Fibroblast of gingiva (primary cell): ENCODE measurements around the gene CPN2.

ENCODE experiments used
- DNase-seq: peaks from one replicate; pipeline ENCODE4 v3.0.0-alpha.2; 2011; ENCODE audit warnings: low read depth

The CPN2 gene

GRCh38 chr3:194381460-194381875, 30.3 kb upstream of the CPN2 start:
- no peak for DNase-seq

GRCh38 chr3:194380326-194380725, 29.2 kb upstream of the CPN2 start:
- no peak for DNase-seq

DNA sequence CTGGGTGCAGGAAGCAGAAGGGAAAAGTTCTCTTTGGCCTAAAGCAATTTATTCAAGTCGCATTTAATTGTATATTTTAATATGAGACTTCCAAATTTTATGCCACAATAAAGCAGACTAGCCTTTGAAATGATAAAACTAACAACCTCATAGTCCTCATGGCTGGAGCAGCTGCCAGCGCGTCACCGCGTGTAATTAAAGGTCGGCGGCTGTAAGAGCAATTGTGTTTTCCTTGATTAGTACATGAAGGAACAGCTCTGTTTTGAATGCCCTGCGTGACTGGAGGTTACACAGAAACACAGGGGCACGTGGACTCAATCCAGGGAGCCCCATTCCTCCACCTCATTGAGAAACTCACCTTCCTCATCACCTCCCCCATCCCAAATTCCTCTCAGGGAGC, 28.5 kb upstream of the CPN2 start:
- no peak for DNase-seq

GRCh38 chr3:194379231-194379630, 28.1 kb upstream of the CPN2 start:
- DNase-seq: no peak

DNA sequence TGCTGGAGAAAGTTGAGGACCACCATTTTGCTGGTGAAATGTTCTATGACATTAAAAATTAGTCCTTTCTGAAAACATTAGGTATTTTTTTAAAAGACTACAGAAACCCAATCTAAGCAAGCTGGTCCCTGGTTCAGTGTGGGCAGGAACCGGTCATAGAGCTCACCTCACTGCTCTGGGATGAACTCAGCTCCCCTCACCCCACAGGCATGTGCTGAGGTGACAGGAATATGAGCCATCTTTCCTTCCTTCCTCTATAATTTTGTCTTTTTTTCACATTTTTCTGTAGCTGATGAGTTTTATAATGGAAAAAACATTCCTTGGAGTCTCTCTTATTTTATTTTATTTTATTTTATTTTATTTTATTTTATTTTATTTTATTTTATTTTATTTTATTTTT, 26.6 kb upstream of the CPN2 start:
- no peak for DNase-seq

GRCh38 chr3:194376241-194376560, 25.1 kb upstream of the CPN2 start:
- DNase-seq: no peak

GRCh38 chr3:194375473-194376240, 24.5 kb upstream of the CPN2 start:
- DNase-seq: no peak

- DNase-seq: no peak
Measured at GRCh38 chr3:194374935-194375334, 23.8 kb upstream of the CPN2 start.

DNA sequence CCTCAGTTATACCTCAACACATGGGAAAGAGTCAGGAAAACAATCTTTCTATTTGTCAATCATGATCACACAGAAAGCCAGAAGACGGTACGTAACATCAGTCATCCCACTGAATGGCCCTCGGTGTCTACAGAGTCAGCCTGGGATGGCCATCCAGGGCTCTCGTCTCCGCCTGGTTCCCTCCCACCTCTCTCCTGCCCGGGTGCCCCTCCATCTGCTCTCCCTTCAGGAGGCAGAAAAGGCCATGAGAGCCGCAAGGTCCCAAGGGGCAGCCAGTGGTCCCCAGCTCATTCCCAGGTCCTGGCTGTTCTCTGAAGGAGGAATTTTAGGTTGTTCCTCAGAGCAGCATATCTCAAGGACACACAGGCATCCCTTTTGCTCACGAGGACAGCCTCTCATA, 22.8 kb upstream of the CPN2 start:
- no peak for DNase-seq

DNA sequence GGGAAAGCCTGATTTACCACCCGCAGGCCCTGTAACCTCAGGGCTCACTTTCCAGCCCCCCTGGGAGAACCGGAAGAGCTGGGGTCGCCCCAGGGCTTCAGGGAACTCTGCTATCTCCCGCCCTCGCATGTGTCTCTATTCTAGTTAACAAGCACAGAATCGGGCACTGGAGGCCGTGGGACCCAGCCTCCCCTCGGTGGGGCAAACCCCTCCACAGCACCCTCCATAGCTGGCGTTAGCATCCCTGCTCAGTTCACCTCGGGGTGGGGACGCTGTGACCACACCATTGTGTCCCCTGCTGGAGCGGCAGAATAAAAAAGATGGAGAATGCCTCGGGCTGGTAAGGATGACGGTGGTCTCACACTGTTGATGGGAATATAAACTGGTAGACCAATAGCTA, 21.9 kb upstream of the CPN2 start:
- DNase-seq: no peak

GRCh38 chr3:194370753-194371152, 19.6 kb upstream of the CPN2 start:
- no peak for DNase-seq

GRCh38 chr3:194369522-194370279, 18.6 kb upstream of the CPN2 start, which contains the start of gene LRRC15:
LRRC15 (minus strand) TSS chr3:194369743; CDS start chr3:194361043, 8,700 bp downstream.
- DNase-seq: peak; percentile 33

DNA sequence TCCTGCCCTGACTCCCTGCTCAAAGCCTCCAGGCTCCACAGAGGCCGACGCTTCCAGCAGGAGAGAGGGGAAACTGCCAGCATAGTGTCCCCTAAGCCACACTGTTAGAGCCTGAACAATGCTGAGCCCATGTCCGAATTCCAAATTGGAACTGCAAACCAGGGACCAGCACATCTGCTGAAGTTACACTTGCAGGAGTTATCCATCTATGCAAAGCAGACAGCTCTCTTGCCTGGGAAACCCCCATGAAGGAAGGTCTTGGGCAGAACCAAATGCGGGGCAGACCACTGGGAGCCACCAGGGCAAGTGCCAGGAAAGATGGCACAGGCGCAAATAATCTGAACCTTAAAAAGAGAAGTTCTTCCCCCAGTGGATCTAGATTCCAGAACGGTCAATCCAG, 17.8 kb upstream of the CPN2 start:
- DNase-seq: no peak

GRCh38 chr3:194367992-194368841, 17.1 kb upstream of the CPN2 start:
- peak; percentile 71 for DNase-seq

GRCh38 chr3:194365978-194366490, 14.9 kb upstream of the CPN2 start:
- DNase-seq: no peak

- no peak for DNase-seq
Measured at GRCh38 chr3:194365526-194365925, 14.4 kb upstream of the CPN2 start.

DNA sequence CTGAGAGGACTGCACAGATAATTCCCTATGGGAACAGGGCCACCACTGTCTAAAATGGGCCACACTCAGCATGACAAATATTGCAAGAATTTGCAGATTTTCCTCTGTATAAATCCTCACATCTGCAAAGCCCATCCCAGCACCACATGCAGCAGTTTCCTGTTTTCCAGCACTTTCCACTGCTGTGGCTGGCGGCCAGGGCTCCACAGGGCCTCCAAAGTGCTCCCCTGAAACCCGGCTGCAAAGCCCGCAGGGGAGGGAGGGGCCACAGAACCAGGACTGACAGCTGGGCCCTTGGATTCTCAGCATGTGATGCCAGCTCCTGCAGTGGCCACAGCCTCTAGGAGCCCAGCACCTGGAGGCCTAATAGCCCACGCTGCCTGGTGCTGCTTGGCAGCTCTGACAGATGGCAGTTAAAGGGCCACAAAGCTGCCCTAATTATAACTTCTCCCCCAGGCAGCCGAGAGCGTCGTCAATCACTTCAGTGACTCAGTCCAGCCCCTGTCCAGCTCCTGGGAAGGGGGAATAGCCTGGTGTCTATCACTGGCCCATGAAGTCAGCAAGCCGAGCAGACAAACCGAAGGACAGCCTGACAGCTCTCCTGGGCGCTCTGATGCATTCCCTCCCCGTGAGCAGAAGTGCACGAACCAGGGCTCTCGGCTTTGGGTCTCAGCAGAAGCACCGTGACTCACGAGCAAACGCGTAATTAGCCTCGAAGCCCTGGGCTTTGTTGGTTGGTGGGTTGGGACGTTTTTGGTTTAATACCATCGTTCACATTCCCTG, 13.7 kb upstream of the CPN2 start:
- peak; percentile 23 for DNase-seq

DNA sequence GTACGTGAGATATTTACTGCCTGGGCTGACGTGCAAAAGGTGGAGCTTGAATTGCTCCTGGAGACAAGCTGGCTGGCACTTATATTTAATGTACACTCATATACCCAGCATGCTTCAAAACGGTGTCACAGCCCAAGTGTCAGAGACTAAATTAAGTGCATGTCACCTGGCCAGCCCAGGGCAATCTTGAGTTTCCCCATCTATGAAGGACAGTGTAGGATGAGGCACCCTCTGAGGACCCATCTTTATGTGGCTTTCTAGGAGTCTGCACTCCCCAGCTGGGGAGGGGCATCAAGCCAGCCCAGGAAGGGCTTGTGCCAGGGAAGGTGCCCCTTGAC, 13.2 kb upstream of the CPN2 start:
- no peak for DNase-seq

GRCh38 chr3:194360568-194360967, 9.4 kb upstream of the CPN2 start:
- DNase-seq: no peak

GRCh38 chr3:194357681-194358080, 6.6 kb upstream of the CPN2 start:
- DNase-seq: no peak

GRCh38 chr3:194355379-194355778, 4.3 kb upstream of the CPN2 start:
- no peak for DNase-seq

DNA sequence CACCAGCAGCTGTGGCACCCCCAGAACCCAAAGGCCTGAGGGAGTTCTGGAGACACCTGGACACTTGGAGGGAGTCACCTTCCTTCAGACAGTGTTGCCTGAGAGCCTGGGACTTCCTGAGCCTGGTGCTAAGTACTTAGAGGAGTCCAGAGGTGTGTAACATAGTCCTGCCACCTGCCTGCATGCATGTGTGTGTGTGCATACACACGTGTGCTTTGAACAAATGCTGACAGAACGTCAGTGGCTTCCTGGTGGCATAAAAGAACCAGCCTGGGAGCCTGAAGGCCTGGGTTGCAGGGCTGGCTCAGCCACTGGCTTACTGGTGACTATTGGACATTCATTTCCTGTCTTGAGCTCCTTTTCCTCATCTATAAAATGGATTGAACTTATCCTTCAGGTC, 3.2 kb upstream of the CPN2 start:
- DNase-seq: no peak
